Thoracic aorta (tissue), 2 donors: ENCODE results near the gene DUSP22. TPM values are rescaled to one million over a fixed set of nuclear protein-coding genes. Genes with fewer than 3 reads are reported as not detected.

Experiments
- ATAC-seq: fragments of 150-250 bp; one replicate; pipeline ENCODE4 v1.8.0; 2017; ENCODE audit warnings: low read depth; ENCODE audit not compliant: insufficient number of reproducible peaks, low FRiP score
- DNase-seq: peaks from one replicate; pipeline ENCODE4 v3.0.0-alpha.2; 2020; ENCODE audit warnings: low spot score
- H3K27ac ChIP-seq, 2 donors: fragments of 200-600 bp; sonication (generic); 1 replicate in 1 of 2; 2 replicates in 1 of 2; pipeline ENCODE4 v1.5.1; 2016; ENCODE audit warnings: mild to moderate bottlenecking in 2 of 2, moderate library complexity in 2 of 2
- H3K27me3 ChIP-seq: fragments of 200-600 bp; sonication (generic); replicated peaks from 2 replicates; pipeline ENCODE4 v1.6.0; 2016; ENCODE audit warnings: mild to moderate bottlenecking; ENCODE audit not compliant: insufficient read depth
- H3K36me3 ChIP-seq: fragments of 200-600 bp; sonication (generic); one replicate; pipeline ENCODE4 v1.5.1; 2016
- H3K4me1 ChIP-seq, 2 donors: fragments of 200-600 bp; sonication (generic); 1 replicate in 1 of 2; 2 replicates in 1 of 2; pipeline versions ENCODE4 v1.5.1 to v1.6.0; 2016; ENCODE audit warnings: low read depth in 2 of 2, mild to moderate bottlenecking in 1 of 2; ENCODE audit not compliant: control insufficient read depth in 1 of 2
- H3K4me3 ChIP-seq: fragments of 200-600 bp; sonication (generic); 2 replicates; pipeline ENCODE4 v1.5.1; 2016; ENCODE audit warnings: mild to moderate bottlenecking
- H3K9me3 ChIP-seq: fragments of 200-600 bp; sonication (generic); 2 replicates; pipeline ENCODE4 v1.5.1; 2016
- CTCF ChIP-seq: fragments of 200-600 bp; sonication (generic); IDR thresholded peaks from one replicate; pipeline ENCODE4 v1.5.1; 2019; ENCODE audit warnings: antibody characterized with exemption
- total RNA-seq, 2 donors: library from RNA; depleted of rRNA; stranded (reverse); fragments of >200 nt; gene quantifications; one replicate each; pipeline versions ENCODE4 v1.1.0 to v1.2.3, GENCODE V29; 2016

DUSP22 gene
- total RNA-seq, 2 donors from 2014 or later, result 49.0 to 74.6 TPM

- H3K27me3 ChIP-seq, result no peaks in the 10 kb centered on the region
Observed at GRCh38 chr6:382883-383810, 90.9 kb downstream of the DUSP22 start.

GRCh38 chr6:383856-384255 is 91.6 kb downstream of the DUSP22 start:
- TF ChIP-seq CTCF, result no peak
- ATAC-seq, result no peak
- no peak for DNase-seq
- no peaks in the 10 kb centered on the region for H3K4me1 ChIP-seq
- H3K9me3 ChIP-seq, result no peaks in the 10 kb centered on the region
- no peak overlapping the region for H3K4me3 ChIP-seq
- H3K27me3 ChIP-seq, result no peaks in the 10 kb centered on the region
- H3K36me3 ChIP-seq, result no peaks in the 10 kb centered on the region
- no peak overlapping the region for H3K27ac ChIP-seq

More at GRCh38 chr6:382883-383810, 90.9 kb downstream of the DUSP22 start:
- Histone ChIP-seq H3K4me3 (no peak overlapping the region), H3K4me1 (no peaks in the 10 kb centered on the region), H3K9me3 (no peaks in the 10 kb centered on the region), H3K27ac (no peak overlapping the region), H3K36me3 (no peaks in the 10 kb centered on the region)
- no peak for ATAC-seq
- DNase-seq, result no peak
- no peak for TF ChIP-seq CTCF

GRCh38 chr6:384898-385297 is 92.6 kb downstream of the DUSP22 start:
- Histone ChIP-seq H3K4me3 (no peak overlapping the region), H3K27me3 (no peaks in the 10 kb centered on the region), H3K9me3 (no peaks in the 10 kb centered on the region), H3K27ac (no peak overlapping the region), H3K36me3 (no peaks in the 10 kb centered on the region), H3K4me1 (no peaks in the 10 kb centered on the region)
- no peak for ATAC-seq
- no peak for TF ChIP-seq CTCF
- DNase-seq, result no peak

GRCh38 chr6:385614-386013 is 93.3 kb downstream of the DUSP22 start:
- ATAC-seq (no peak), DNase-seq (no peak)
- H3K4me1 ChIP-seq, result no peaks in the 10 kb centered on the region
- TF ChIP-seq CTCF, result no peak
- no peaks in the 10 kb centered on the region for H3K9me3 ChIP-seq
- no peaks in the 10 kb centered on the region for H3K36me3 ChIP-seq
- no peak overlapping the region for H3K4me3 ChIP-seq
- H3K27ac ChIP-seq, result no peak overlapping the region
- no peaks in the 10 kb centered on the region for H3K27me3 ChIP-seq

GRCh38 chr6:386688-387266 is 94.5 kb downstream of the DUSP22 start:
- ATAC-seq (no peak), DNase-seq (no peak)
- Histone ChIP-seq H3K4me1 (peaks cover 0 to 7% of the 10 kb centered on the region in 2 donors), H3K9me3 (no peaks in the 10 kb centered on the region), H3K4me3 (no peak overlapping the region), H3K27ac (no peak overlapping the region), H3K36me3 (no peaks in the 10 kb centered on the region), H3K27me3 (no peaks in the 10 kb centered on the region)
- no peak for TF ChIP-seq CTCF
